Measurements from ENCODE around the gene KRTAP6-1.

- TF ChIP-seq CTCF (IDR thresholded peaks at IDR 0.05) = no peak
- TF ChIP-seq POLR2A (IDR thresholded peaks at IDR 0.05) = no peak
Measured at GRCh38 chr21:30623362-30623761, 9.6 kb upstream of the KRTAP6-1 start.

Data from testis (tissue), 2 donors.